ENCODE data around the gene XKR7.

XKR7 gene

GRCh38 chr20:31936420-31936819, 31.5 kb upstream of the XKR7 start:
- intact Hi-C loops (cut with DNase I): no loop called here
- no peak for DNase-seq

GRCh38 chr20:31937820-31938219, 30.1 kb upstream of the XKR7 start:
- DNase-seq: no peak
- intact Hi-C loops (cut with DNase I): no loop called here

GRCh38 chr20:31939661-31940060, 28.3 kb upstream of the XKR7 start:
- DNase-seq: no peak
- intact Hi-C loops (cut with DNase I): no loop called here

- DNase-seq: peak in 35 of 42 donors; percentile 7 to 65 (median 36)
- intact Hi-C loops (cut with DNase I): no loop called here
Measured at GRCh38 chr20:31943052-31943471, 24.9 kb upstream of the XKR7 start.

- intact Hi-C loops (cut with DNase I): no loop called here
- no peak for DNase-seq
Measured at GRCh38 chr20:31945319-31945718, 22.6 kb upstream of the XKR7 start.

GRCh38 chr20:31945785-31946184, 22.2 kb upstream of the XKR7 start:
- DNase-seq: peak in 4 of 42 donors; percentile 11 to 51 (median 32)
- intact Hi-C loops (cut with DNase I): no loop called here

GRCh38 chr20:31948008-31948407, 19.9 kb upstream of the XKR7 start:
- DNase-seq: no peak
- intact Hi-C loops (cut with DNase I): no loop called here

GRCh38 chr20:31949877-31950646, 17.9 kb upstream of the XKR7 start:
- no peak for DNase-seq
- intact Hi-C loops (cut with DNase I): no loop called here

GRCh38 chr20:31951203-31951529, 16.8 kb upstream of the XKR7 start:
- DNase-seq: no peak
- intact Hi-C loops (cut with DNase I): no loop called here

GRCh38 chr20:31951530-31952453, 16.2 kb upstream of the XKR7 start, which contains the start of gene PDRG1:
Gene PDRG1, minus strand, starts transcription at chr20:31952046. Its CDS starts 85 bp downstream, at chr20:31951961.
- peak; percentile 69 to 96 (median 91) for DNase-seq
- intact Hi-C loops (cut with DNase I): loop anchor here (2.0 kb wide), 1 partner anchor 99 kb away; no protein-coding TSS in a partner anchor

GRCh38 chr20:31953556-31954148, 14.3 kb upstream of the XKR7 start:
- DNase-seq: no peak
- intact Hi-C loops (cut with DNase I): loop anchor here (2.0 kb wide), 1 partner anchor 101 kb away; no protein-coding TSS in a partner anchor

GRCh38 chr20:31954500-31954899, 13.5 kb upstream of the XKR7 start:
- intact Hi-C loops (cut with DNase I): no loop called here
- DNase-seq: no peak

- no peak for DNase-seq
- intact Hi-C loops (cut with DNase I): no loop called here
Measured at GRCh38 chr20:31956556-31957526, 11.1 kb upstream of the XKR7 start.

- DNase-seq: no peak
- intact Hi-C loops (cut with DNase I): no loop called here
Measured at GRCh38 chr20:31962761-31963160, 5.2 kb upstream of the XKR7 start.

GRCh38 chr20:31963889-31964288, 4.1 kb upstream of the XKR7 start:
- intact Hi-C loops (cut with DNase I): no loop called here
- DNase-seq: no peak

GRCh38 chr20:31966991-31967655, 828 bp upstream of the XKR7 start:
- intact Hi-C loops (cut with DNase I): no loop called here

GRCh38 chr20:31968291-31969126, 558 bp downstream of the XKR7 start:
- intact Hi-C loops (cut with DNase I): no loop called here
- DNase-seq: peak; percentile 30 to 88 (median 69)

More at GRCh38 chr20:31966991-31967655, 828 bp upstream of the XKR7 start:
- no peak for DNase-seq

All from head of caudate nucleus (tissue), 42 donors.